ENCODE measurements around the gene ACRV1. TPM values are rescaled to one million over a fixed set of nuclear protein-coding genes. Genes with fewer than 3 reads are reported as not detected.

Gene ACRV1
- total RNA-seq, 4 donors from 2014 or later, result not detected

- no peak for TF ChIP-seq POLR2A (IDR thresholded peaks at IDR 0.05)
- TF ChIP-seq CTCF (IDR thresholded peaks at IDR 0.05), result no peak
- intact Hi-C loops (cut with DNase I), result no loop called here
- WGBS, 2 donors, result 97% methylated on average over 4 of the region's 4 CpGs
- no peaks in the 10 kb centered on the region for H3K4me1 ChIP-seq
- DNase-seq, result no peak
- no peaks in the 10 kb centered on the region for H3K27me3 ChIP-seq
- H3K4me3 ChIP-seq (replicated peaks in 1 of 3), result no peak overlapping the region
- no peak overlapping the region for H3K27ac ChIP-seq
- no peaks in the 10 kb centered on the region for H3K9me3 ChIP-seq
- no peaks in the 10 kb centered on the region for H3K36me3 ChIP-seq
These were observed 1.2 kb downstream of the ACRV1 start for GRCh38 chr11:125679397-125679796.

GRCh38 chr11:125675196-125675595, 5.5 kb downstream of the ACRV1 start:
- 94 to 97% methylated on average over 2 of the region's 2 CpGs for WGBS, 2 donors
- intact Hi-C loops (cut with DNase I), result no loop called here

GRCh38 chr11:125674210-125674609, 6.4 kb downstream of the ACRV1 start:
- no peak overlapping the region for H3K27ac ChIP-seq
- WGBS, 2 donors, result 84% methylated on average over 2 of the region's 2 CpGs
- H3K4me1 ChIP-seq, result no peaks in the 10 kb centered on the region

More at GRCh38 chr11:125675196-125675595, 5.5 kb downstream of the ACRV1 start:
- TF ChIP-seq POLR2A (IDR thresholded peaks at IDR 0.05) (no peak), CTCF (IDR thresholded peaks at IDR 0.05) (no peak)
- Histone ChIP-seq H3K4me3 (replicated peaks in 1 of 3) (no peak overlapping the region), H3K27ac (no peak overlapping the region), H3K27me3 (no peaks in the 10 kb centered on the region), H3K9me3 (no peaks in the 10 kb centered on the region), H3K4me1 (no peaks in the 10 kb centered on the region), H3K36me3 (no peaks in the 10 kb centered on the region)
- DNase-seq, result no peak

GRCh38 chr11:125671561-125671960, 9.1 kb downstream of the ACRV1 start:
- 83 to 85% methylated on average over 2 of the region's 2 CpGs for WGBS, 2 donors
- TF ChIP-seq CTCF (IDR thresholded peaks at IDR 0.05), result no peak

More at GRCh38 chr11:125674210-125674609, 6.4 kb downstream of the ACRV1 start:
- Histone ChIP-seq H3K27me3 (no peaks in the 10 kb centered on the region), H3K36me3 (no peaks in the 10 kb centered on the region), H3K9me3 (no peaks in the 10 kb centered on the region), H3K4me3 (replicated peaks in 1 of 3) (no peak overlapping the region)
- no peak for DNase-seq
- TF ChIP-seq POLR2A (IDR thresholded peaks at IDR 0.05) (no peak), CTCF (IDR thresholded peaks at IDR 0.05) (no peak)
- intact Hi-C loops (cut with DNase I), result no loop called here

GRCh38 chr11:125670172-125670571, 10.5 kb downstream of the ACRV1 start:
- DNase-seq, result no peak
- no peaks in the 10 kb centered on the region for H3K27me3 ChIP-seq
- H3K36me3 ChIP-seq, result no peaks in the 10 kb centered on the region
- intact Hi-C loops (cut with DNase I), result no loop called here
- H3K9me3 ChIP-seq, result no peaks in the 10 kb centered on the region
- TF ChIP-seq POLR2A (IDR thresholded peaks at IDR 0.05) (no peak), CTCF (IDR thresholded peaks at IDR 0.05) (no peak)
- H3K27ac ChIP-seq, result no peak overlapping the region
- H3K4me1 ChIP-seq, result no peaks in the 10 kb centered on the region
- WGBS, 2 donors, result 98% methylated on average over 1 of the region's 1 CpG
- no peak overlapping the region for H3K4me3 ChIP-seq (replicated peaks in 1 of 3)

More at GRCh38 chr11:125671561-125671960, 9.1 kb downstream of the ACRV1 start:
- no peaks in the 10 kb centered on the region for H3K4me1 ChIP-seq
- no peak overlapping the region for H3K4me3 ChIP-seq (replicated peaks in 1 of 3)
- H3K27me3 ChIP-seq, result no peaks in the 10 kb centered on the region
- H3K9me3 ChIP-seq, result no peaks in the 10 kb centered on the region
- H3K36me3 ChIP-seq, result no peaks in the 10 kb centered on the region
- no peak for DNase-seq
- intact Hi-C loops (cut with DNase I), result no loop called here
- H3K27ac ChIP-seq, result no peak overlapping the region
